ENCODE measurements around the gene BMI1.

- TF ChIP-seq JUND (IDR thresholded peaks at IDR 0.05) (no peak), REST (IDR thresholded peaks at IDR 0.05) (no peak), CTCF (IDR thresholded peaks at IDR 0.05; ENCODE audit: low read depth, low read length, missing input control) (no peak), YY1 (IDR thresholded peaks at IDR 0.05) (no peak), EGR1 (IDR thresholded peaks at IDR 0.05; ENCODE audit: low read depth in 2 of 2) (no peak), RAD21 (IDR thresholded peaks at IDR 0.05) (no peak), FOXA1 (IDR thresholded peaks at IDR 0.05) (no peak), TAF1 (conservative IDR thresholded peaks at IDR 0.05) (no peak), ZBTB33 (IDR thresholded peaks at IDR 0.05) (no peak), MAX (IDR thresholded peaks at IDR 0.05) (no peak), HNF4G (IDR thresholded peaks at IDR 0.05) (no peak), GABPA (IDR thresholded peaks at IDR 0.05 in 1 of 2, conservative IDR thresholded peaks at IDR 0.05 in 1 of 2) (no peak)
These were observed 48.7 kb downstream of the BMI1 start for GRCh38 chr10:22369434-22370072.
